BLaER1 treated with 17β-estradiol and CSF1 and Interleukin-3, amounts not matched to agents 10 nM and 100 nM (cell line): Measurements from ENCODE around the gene MARVELD2.

Experiments used
- H3K27ac ChIP-seq, 11 experiments: shearing (Covaris generic); formaldehyde crosslinking; 2 replicates each; pipeline ENCODE4 v1.8.1; 2022
- H3K27me3 ChIP-seq, 11 experiments: shearing (Covaris generic); formaldehyde crosslinking; 2 replicates each; pipeline ENCODE4 v1.8.1; 2022
- H3K36me3 ChIP-seq, 11 experiments: shearing (Covaris generic); formaldehyde crosslinking; 2 replicates each; pipeline ENCODE4 v1.8.1; 2022
- H3K4me1 ChIP-seq, 10 experiments: shearing (Covaris generic); formaldehyde crosslinking; 2 replicates each; pipeline ENCODE4 v1.8.1; 2022
- H3K4me2 ChIP-seq, 11 experiments: shearing (Covaris generic); formaldehyde crosslinking; 2 replicates each; pipeline ENCODE4 v1.8.1; 2022
- H3K4me3 ChIP-seq, 10 experiments: shearing (Covaris generic); formaldehyde crosslinking; 2 replicates each; pipeline ENCODE4 v1.8.1; 2022
- H3K9ac ChIP-seq, 11 experiments: shearing (Covaris generic); formaldehyde crosslinking; 2 replicates each; pipeline ENCODE4 v1.8.1; 2022
- H3K9me3 ChIP-seq, 11 experiments: shearing (Covaris generic); formaldehyde crosslinking; replicated peaks in 1 of 11; 2 replicates each; pipeline ENCODE4 v1.8.1; 2022
- H4K20me1 ChIP-seq, 11 experiments: shearing (Covaris generic); formaldehyde crosslinking; 2 replicates each; pipeline ENCODE4 v1.8.1; 2022
- Cebpa-rat ChIP-seq, 11 experiments: shearing (Covaris generic); IDR thresholded peaks; 2 replicates each; pipeline ENCODE4 v1.8.1; 2022

MARVELD2 gene

DNA sequence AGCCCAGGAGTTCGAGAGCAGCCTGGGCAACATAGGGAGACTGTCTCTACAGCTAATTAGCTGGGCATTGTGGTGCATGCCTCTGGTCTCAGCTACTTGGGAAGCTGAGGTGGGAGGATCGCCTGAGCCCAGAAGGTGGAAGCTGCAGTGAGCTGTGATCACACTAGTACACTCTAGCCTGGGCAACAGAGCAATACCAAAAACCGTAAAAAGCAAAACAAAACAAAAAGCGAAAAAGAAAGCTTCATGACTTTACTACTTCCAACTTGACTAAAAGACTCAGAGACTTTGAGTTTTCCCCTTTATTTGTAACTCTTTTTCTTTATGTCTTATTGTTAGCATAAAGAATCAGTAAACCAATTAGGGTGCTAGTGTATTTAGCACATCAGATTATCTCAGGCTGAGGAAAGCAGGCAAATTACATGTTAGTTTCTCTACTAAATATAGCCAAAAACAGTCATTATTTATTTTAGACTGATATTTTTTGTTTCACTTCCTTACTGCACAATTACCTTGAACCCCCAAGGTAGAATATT lies 39.9 kb upstream of the MARVELD2 start:
- no peaks in the 10 kb centered on the region for H3K9me3 ChIP-seq
- H3K27me3 ChIP-seq, result no peaks in the 10 kb centered on the region
- no peak overlapping the region for H3K27ac ChIP-seq
- no peak for TF ChIP-seq Cebpa-rat (IDR thresholded peaks at IDR 0.05)
- no peaks in the 10 kb centered on the region; a peak in 2 of 22 replicates for H4K20me1 ChIP-seq
- peaks cover 42 to 68% (median 51%) of the 10 kb centered on the region in 11 experiments for H3K36me3 ChIP-seq
- peaks cover 7 to 29% (median 24%) of the 10 kb centered on the region in 10 experiments for H3K4me1 ChIP-seq
- H3K4me2 ChIP-seq, result no peak overlapping the region
- H3K9ac ChIP-seq, result 0 out of 22 replicates have a peak overlapping the region, but pooled peaks of 1 of the 11 experiments have one; percentile 5
- H3K4me3 ChIP-seq, result no peak overlapping the region

- Histone ChIP-seq H3K4me1 (peaks cover 0 to 3% (median 0%) of the 10 kb centered on the region in 10 experiments; a peak in 1 of 20 replicates), H3K9me3 (no peaks in the 10 kb centered on the region), H3K4me3 (no peak overlapping the region), H3K36me3 (peaks cover 74 to 95% (median 82%) of the 10 kb centered on the region in 11 experiments), H3K27ac (no peak overlapping the region), H4K20me1 (no peaks in the 10 kb centered on the region; a peak in 2 of 22 replicates), H3K9ac (no peak overlapping the region), H3K4me2 (no peak overlapping the region), H3K27me3 (no peaks in the 10 kb centered on the region)
- TF ChIP-seq Cebpa-rat (IDR thresholded peaks at IDR 0.05), result no peak
These were observed 36.5 kb upstream of the MARVELD2 start for GRCh38 chr5:69378376-69378775.

GRCh38 chr5:69404659-69405330 lies 10.1 kb upstream of the MARVELD2 start:
- Histone ChIP-seq H3K36me3 (peaks cover 84 to 100% (median 93%) of the 10 kb centered on the region in 11 experiments), H3K4me2 (no peak overlapping the region)
- no peak for TF ChIP-seq Cebpa-rat (IDR thresholded peaks at IDR 0.05)

DNA sequence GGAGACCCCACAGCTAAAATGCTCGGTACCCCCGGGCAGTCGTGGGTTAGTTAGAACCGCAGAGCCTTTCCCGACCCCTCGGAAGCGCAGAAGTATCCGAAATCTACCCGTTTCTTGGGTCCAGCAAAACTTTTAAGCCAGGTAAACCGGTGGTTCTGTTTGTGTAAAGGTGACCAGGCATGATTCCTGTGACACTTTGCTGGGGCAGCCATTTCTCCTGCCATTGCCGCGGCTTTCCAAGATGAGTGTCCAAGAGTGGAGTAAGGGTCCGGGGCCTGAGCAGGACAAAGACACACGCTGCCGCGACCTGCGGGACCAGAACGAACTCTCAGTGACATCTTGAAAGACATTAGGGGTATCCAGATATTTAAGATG lies 655 bp downstream of the MARVELD2 start:
- no peak for TF ChIP-seq Cebpa-rat (IDR thresholded peaks at IDR 0.05)
- no peak overlapping the region for H3K9ac ChIP-seq

More at GRCh38 chr5:69404659-69405330, 10.1 kb upstream of the MARVELD2 start:
- H3K27me3 ChIP-seq, result no peaks in the 10 kb centered on the region
- H3K4me3 ChIP-seq, result no peak overlapping the region
- H3K27ac ChIP-seq, result no peak overlapping the region
- no peaks in the 10 kb centered on the region for H3K4me1 ChIP-seq
- H3K9me3 ChIP-seq, result peaks cover 0 to 8% (median 7%) of the 10 kb centered on the region in 11 experiments; a peak in 11 of 22 replicates
- H4K20me1 ChIP-seq, result no peaks in the 10 kb centered on the region
- no peak overlapping the region for H3K9ac ChIP-seq

DNA sequence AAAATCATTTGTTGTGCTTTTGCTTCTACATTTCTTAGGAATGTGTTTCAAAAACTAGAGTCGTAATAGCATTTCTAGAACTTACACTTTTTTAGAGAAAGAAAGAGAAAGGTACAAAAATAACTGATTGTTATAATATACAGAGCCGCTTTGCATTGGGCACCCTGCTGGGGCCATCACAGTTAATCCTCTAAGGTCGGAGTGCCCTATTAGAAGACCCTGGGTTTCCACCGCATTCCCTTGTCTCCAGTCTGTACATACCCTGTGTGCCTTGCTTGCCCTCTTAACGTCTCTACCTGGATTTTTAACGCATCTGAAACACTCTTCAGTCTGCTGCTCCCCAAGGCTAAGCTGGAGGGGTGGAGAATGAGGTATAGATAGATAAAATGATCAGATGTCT lies 1.3 kb downstream of the MARVELD2 start:
- H3K27me3 ChIP-seq, result no peaks in the 10 kb centered on the region
- peaks cover 0 to 12% (median 0%) of the 10 kb centered on the region in 11 experiments; a peak in 7 of 22 replicates for H3K9me3 ChIP-seq
- no peak for TF ChIP-seq Cebpa-rat (IDR thresholded peaks at IDR 0.05)
- H4K20me1 ChIP-seq, result no peaks in the 10 kb centered on the region
- H3K9ac ChIP-seq, result no peak overlapping the region
- H3K4me1 ChIP-seq, result no peaks in the 10 kb centered on the region
- H3K4me2 ChIP-seq, result no peak overlapping the region
- H3K36me3 ChIP-seq, result peaks cover 48 to 68% (median 58%) of the 10 kb centered on the region in 11 experiments
- H3K27ac ChIP-seq, result no peak overlapping the region
- H3K4me3 ChIP-seq, result no peak overlapping the region

More for the DNA sequence above, 655 bp downstream of the MARVELD2 start:
- Histone ChIP-seq H3K36me3 (peaks cover 53 to 74% (median 65%) of the 10 kb centered on the region in 11 experiments), H3K9me3 (peaks cover 0 to 12% (median 0%) of the 10 kb centered on the region in 11 experiments; a peak in 7 of 22 replicates), H3K4me2 (no peak overlapping the region), H3K27ac (no peak overlapping the region), H3K27me3 (no peaks in the 10 kb centered on the region), H4K20me1 (no peaks in the 10 kb centered on the region), H3K4me1 (no peaks in the 10 kb centered on the region), H3K4me3 (no peak overlapping the region)

DNA sequence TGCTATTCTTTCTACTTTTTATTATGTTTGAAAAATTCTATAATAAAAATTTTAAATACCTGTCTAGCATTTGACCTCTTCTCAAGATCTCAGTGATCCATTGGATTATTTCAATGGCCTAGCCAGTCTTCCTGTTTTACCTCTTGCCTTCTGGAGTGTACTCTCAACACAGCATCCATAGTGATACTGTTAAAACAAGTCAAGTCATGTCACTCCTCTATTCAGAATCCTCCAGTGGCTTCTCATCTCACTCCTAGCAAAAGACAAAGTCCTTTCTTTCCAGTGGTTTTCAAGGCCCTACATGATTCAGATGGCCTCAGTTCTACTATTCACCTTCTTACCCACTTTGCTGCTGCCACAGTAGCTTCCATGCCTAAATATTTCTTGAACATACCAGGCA lies 1.8 kb downstream of the MARVELD2 start:
- Histone ChIP-seq H3K4me2 (no peak overlapping the region), H3K27ac (no peak overlapping the region), H3K4me3 (no peak overlapping the region)

DNA sequence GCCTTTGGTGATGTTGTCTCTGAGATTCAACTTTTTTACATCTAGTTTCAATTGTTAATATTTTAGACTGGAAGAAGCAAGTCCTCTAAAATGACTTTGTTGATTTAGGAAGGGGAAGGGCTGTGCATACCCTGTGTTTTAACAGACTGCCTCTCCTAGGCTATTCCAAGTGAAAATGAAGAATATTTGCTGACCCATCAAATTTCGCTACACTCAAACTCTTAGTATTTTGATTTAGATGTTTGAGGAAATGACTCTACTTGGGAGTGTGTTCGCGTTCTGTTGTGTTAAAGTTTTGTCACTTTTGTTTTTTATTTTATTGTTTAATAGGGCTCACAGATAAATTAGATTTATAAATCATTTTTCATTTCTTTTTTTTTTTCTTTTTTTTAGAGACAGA lies 3.6 kb downstream of the MARVELD2 start:
- no peaks in the 10 kb centered on the region for H4K20me1 ChIP-seq
- H3K4me2 ChIP-seq, result no peak overlapping the region
- H3K27me3 ChIP-seq, result no peaks in the 10 kb centered on the region
- no peak overlapping the region for H3K27ac ChIP-seq
- H3K36me3 ChIP-seq, result peaks cover 25 to 44% (median 35%) of the 10 kb centered on the region in 11 experiments
- no peaks in the 10 kb centered on the region for H3K4me1 ChIP-seq
- TF ChIP-seq Cebpa-rat (IDR thresholded peaks at IDR 0.05), result no peak
- no peak overlapping the region for H3K4me3 ChIP-seq
- peaks cover 3 to 21% (median 11%) of the 10 kb centered on the region in 11 experiments; a peak in 16 of 22 replicates for H3K9me3 ChIP-seq
- no peak overlapping the region for H3K9ac ChIP-seq

More for the DNA sequence above, 1.8 kb downstream of the MARVELD2 start:
- peaks cover 0 to 12% (median 0%) of the 10 kb centered on the region in 11 experiments; a peak in 7 of 22 replicates for H3K9me3 ChIP-seq
- H3K27me3 ChIP-seq, result no peaks in the 10 kb centered on the region
- H3K36me3 ChIP-seq, result peaks cover 42 to 63% (median 53%) of the 10 kb centered on the region in 11 experiments
- no peaks in the 10 kb centered on the region for H3K4me1 ChIP-seq
- H4K20me1 ChIP-seq, result no peaks in the 10 kb centered on the region
- H3K9ac ChIP-seq, result no peak overlapping the region
- no peak for TF ChIP-seq Cebpa-rat (IDR thresholded peaks at IDR 0.05)

GRCh38 chr5:69431424-69432303 lies 16.7 kb downstream of the MARVELD2 start:
- H3K4me3 ChIP-seq, result no peak overlapping the region
- no peaks in the 10 kb centered on the region for H3K36me3 ChIP-seq
- no peaks in the 10 kb centered on the region for H4K20me1 ChIP-seq
- no peaks in the 10 kb centered on the region for H3K9me3 ChIP-seq
- H3K4me2 ChIP-seq, result no peak overlapping the region
- no peak overlapping the region for H3K27ac ChIP-seq
- no peak overlapping the region for H3K9ac ChIP-seq
- no peaks in the 10 kb centered on the region for H3K4me1 ChIP-seq
- H3K27me3 ChIP-seq, result no peaks in the 10 kb centered on the region
- TF ChIP-seq Cebpa-rat (IDR thresholded peaks at IDR 0.05), result no peak
